Measurements from ENCODE around the gene CRYL1.

CRYL1 gene

GRCh38 chr13:20426766-20427448, 98.8 kb downstream of the CRYL1 start:
- no peak for DNase-seq (ENCODE audit: low read depth)
- H3K4me3 ChIP-seq (replicated peaks; ENCODE audit: low read depth, low read length) = no peak overlapping the region
- no peak for TF ChIP-seq CTCF (IDR thresholded peaks at IDR 0.05; ENCODE audit: low read length, missing control alignments)

DNA sequence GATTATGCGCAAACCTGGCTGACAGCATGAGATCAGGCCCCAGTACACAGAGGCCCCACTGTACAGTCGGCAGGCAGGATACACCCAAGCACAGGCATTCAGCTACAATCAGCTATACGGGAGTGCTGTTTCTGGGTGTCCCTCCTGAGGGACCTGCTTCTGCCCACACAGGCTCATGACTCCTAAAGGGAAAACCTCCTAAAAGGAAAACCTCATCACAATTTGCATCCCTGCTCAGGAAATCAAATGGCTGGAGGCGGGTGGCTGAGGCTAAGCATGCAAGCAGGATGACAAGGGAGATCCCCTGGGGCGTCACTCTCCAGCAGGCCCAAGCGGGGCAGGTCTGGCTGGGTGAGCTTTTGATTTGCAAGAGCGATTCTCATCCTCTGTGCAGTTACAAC, 99.8 kb downstream of the CRYL1 start:
- DNase-seq (ENCODE audit: low read depth) = no peak
- H3K4me3 ChIP-seq (replicated peaks; ENCODE audit: low read depth, low read length) = no peak overlapping the region
- no peak for TF ChIP-seq CTCF (IDR thresholded peaks at IDR 0.05; ENCODE audit: low read length, missing control alignments)

DNA sequence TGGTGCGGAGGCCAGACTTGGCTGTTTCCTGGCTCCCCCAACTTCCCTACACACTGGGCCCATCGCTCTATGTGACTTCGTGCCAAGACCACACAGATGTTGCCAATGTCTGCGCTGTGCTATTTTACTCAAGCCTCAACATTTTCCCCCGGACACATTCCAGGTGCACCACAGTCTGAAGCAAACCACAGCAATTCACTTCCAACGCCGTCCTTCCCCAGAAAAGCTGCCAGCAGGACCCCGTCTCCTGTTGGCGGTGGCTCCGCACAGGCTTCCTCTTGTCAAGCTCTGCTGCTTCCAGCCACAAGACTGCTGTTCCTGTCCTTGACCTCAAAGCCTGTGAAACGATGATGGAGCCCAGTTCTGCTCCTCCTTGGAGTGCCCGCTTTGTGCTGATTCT, 100.7 kb downstream of the CRYL1 start:
- no peak for DNase-seq (ENCODE audit: low read depth)
- H3K4me3 ChIP-seq (replicated peaks; ENCODE audit: low read depth, low read length) = no peak overlapping the region
- no peak for TF ChIP-seq CTCF (IDR thresholded peaks at IDR 0.05; ENCODE audit: low read length, missing control alignments)

GRCh38 chr13:20424559-20424852, 101.2 kb downstream of the CRYL1 start:
- no peak for DNase-seq (ENCODE audit: low read depth)
- no peak overlapping the region for H3K4me3 ChIP-seq (replicated peaks; ENCODE audit: low read depth, low read length)
- no peak for TF ChIP-seq CTCF (IDR thresholded peaks at IDR 0.05; ENCODE audit: low read length, missing control alignments)

DNA sequence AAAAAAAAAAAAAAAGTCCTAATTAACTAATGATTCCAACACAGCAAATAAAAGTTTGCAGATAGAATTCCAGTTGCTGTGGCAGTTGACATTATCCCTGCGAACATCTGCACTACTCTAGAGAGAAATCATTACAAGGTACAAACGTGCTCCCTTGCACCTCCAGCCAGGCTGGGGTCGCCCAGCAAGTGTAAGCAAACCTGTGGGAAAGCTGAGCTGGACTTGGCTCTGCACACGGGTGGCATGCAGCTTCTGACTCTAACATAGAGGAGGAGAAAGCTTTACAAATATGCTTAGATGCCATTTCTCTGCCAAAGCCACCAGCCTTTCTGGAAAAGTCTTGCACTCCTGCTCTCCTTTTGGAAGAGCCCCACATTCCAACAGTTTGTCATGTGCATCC, 103.3 kb downstream of the CRYL1 start:
- DNase-seq (ENCODE audit: low read depth) = no peak
- TF ChIP-seq CTCF (IDR thresholded peaks at IDR 0.05; ENCODE audit: low read length, missing control alignments) = no peak
- no peak overlapping the region for H3K4me3 ChIP-seq (replicated peaks; ENCODE audit: low read depth, low read length)

GRCh38 chr13:20420938-20421337, 104.7 kb downstream of the CRYL1 start:
- no peak for DNase-seq (ENCODE audit: low read depth)
- TF ChIP-seq CTCF (IDR thresholded peaks at IDR 0.05; ENCODE audit: low read length, missing control alignments) = no peak
- no peak overlapping the region for H3K4me3 ChIP-seq (replicated peaks; ENCODE audit: low read depth, low read length)

GRCh38 chr13:20418953-20419352, 106.7 kb downstream of the CRYL1 start:
- TF ChIP-seq CTCF (IDR thresholded peaks at IDR 0.05; ENCODE audit: low read length, missing control alignments) = no peak
- no peak for DNase-seq (ENCODE audit: low read depth)
- no peak overlapping the region for H3K4me3 ChIP-seq (replicated peaks; ENCODE audit: low read depth, low read length)

All from fibroblast of pulmonary artery (primary cell).